Chondrocyte (in vitro differentiated cells): ENCODE results near the gene CAMK2B. TPM values are rescaled to one million over a fixed set of nuclear protein-coding genes. Genes with fewer than 3 reads are reported as not detected.
A peak's percentile ranks its signal among the peaks of the same experiment; 100 is the strongest.

Experiments
- DNase-seq: peaks from one replicate; pipeline ENCODE4 v3.0.0; 2021; ENCODE audit warnings: mixed read lengths, low spot score
- H3K27ac Mint-ChIP-seq: one replicate; pipeline ENCODE4 v1.8.0; 2021; ENCODE audit warnings: mild to moderate bottlenecking, moderate library complexity, mixed read lengths; ENCODE audit not compliant: unreplicated experiment
- H3K27me3 Mint-ChIP-seq: 2 replicates; pipeline ENCODE4 v1.8.0; 2021; ENCODE audit warnings: low read depth, mixed read lengths
- H3K36me3 Mint-ChIP-seq: 2 replicates; pipeline ENCODE4 v1.8.0; 2021; ENCODE audit warnings: low read depth, mixed read lengths
- H3K4me1 Mint-ChIP-seq: 2 replicates; pipeline ENCODE4 v1.8.0; 2021; ENCODE audit warnings: low read depth, mild to moderate bottlenecking, mixed read lengths
- H3K4me3 Mint-ChIP-seq: one replicate; pipeline ENCODE4 v1.8.0; 2021; ENCODE audit warnings: mild to moderate bottlenecking, moderate library complexity, mixed read lengths; ENCODE audit not compliant: unreplicated experiment
- H3K9me3 Mint-ChIP-seq: 2 replicates; pipeline ENCODE4 v1.8.0; 2021; ENCODE audit warnings: low read depth, mixed read lengths
- total RNA-seq: library from RNA; stranded (reverse); gene quantifications from 3 replicates; pipeline ENCODE4 v1.2.1, GENCODE V29; 2021
- TF ChIP-seq, protein P1 (sequence below): fragments of 200-600 bp; sonication (generic); IDR thresholded peaks from 2 replicates; pipeline ENCODE4 v1.5.0; 2021; ENCODE audit warnings: antibody characterized with exemption, mild to moderate bottlenecking, moderate library complexity

Gene CAMK2B
- total RNA-seq, 1 donor from 2014 or later = 0.27 TPM

- no peak overlapping the region for H3K27ac Mint-ChIP-seq
- DNase-seq = no peak
- no peak overlapping the region for H3K4me3 Mint-ChIP-seq
- TF ChIP-seq, protein P1, sequence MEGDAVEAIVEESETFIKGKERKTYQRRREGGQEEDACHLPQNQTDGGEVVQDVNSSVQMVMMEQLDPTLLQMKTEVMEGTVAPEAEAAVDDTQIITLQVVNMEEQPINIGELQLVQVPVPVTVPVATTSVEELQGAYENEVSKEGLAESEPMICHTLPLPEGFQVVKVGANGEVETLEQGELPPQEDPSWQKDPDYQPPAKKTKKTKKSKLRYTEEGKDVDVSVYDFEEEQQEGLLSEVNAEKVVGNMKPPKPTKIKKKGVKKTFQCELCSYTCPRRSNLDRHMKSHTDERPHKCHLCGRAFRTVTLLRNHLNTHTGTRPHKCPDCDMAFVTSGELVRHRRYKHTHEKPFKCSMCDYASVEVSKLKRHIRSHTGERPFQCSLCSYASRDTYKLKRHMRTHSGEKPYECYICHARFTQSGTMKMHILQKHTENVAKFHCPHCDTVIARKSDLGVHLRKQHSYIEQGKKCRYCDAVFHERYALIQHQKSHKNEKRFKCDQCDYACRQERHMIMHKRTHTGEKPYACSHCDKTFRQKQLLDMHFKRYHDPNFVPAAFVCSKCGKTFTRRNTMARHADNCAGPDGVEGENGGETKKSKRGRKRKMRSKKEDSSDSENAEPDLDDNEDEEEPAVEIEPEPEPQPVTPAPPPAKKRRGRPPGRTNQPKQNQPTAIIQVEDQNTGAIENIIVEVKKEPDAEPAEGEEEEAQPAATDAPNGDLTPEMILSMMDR = no peak
- peaks cover 2% of the 10 kb centered on the region for H3K36me3 Mint-ChIP-seq
- peaks cover 15% of the 10 kb centered on the region for H3K4me1 Mint-ChIP-seq
- no peaks in the 10 kb centered on the region for H3K9me3 Mint-ChIP-seq
- H3K27me3 Mint-ChIP-seq = peaks cover 15% of the 10 kb centered on the region
These were observed 4.9 kb upstream of the CAMK2B start for GRCh38 chr7:44330331-44330730.

DNA sequence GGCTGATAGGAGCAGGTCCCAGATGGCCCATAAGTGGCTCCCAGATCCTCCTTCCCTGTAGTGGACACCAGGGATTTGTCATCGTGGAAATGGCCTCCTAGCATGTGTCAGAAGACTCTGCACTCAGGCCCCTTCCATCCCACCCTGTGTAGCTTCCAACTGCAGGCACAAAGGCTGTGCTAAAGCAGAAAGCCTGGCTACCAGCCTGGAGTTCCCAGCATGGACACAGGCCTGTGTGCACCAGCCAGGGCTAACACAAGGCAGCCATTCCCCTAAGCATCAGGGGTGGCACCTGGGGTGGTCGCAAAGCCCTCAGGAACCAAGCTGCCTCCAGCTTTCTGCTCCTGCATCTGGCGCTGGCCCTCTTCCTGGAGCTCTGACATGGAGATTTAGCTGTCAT, 4.5 kb upstream of the CAMK2B start:
- H3K27ac Mint-ChIP-seq = no peak overlapping the region
- H3K4me3 Mint-ChIP-seq = no peak overlapping the region
- DNase-seq = no peak
- TF ChIP-seq, protein P1 = no peak
- H3K4me1 Mint-ChIP-seq = peaks cover 15% of the 10 kb centered on the region
- H3K9me3 Mint-ChIP-seq = no peaks in the 10 kb centered on the region
- H3K36me3 Mint-ChIP-seq = peaks cover 2% of the 10 kb centered on the region
- H3K27me3 Mint-ChIP-seq = peaks cover 15% of the 10 kb centered on the region

- Mint-ChIP-seq H3K4me1 (peaks cover 16% of the 10 kb centered on the region), H3K36me3 (peaks cover 2% of the 10 kb centered on the region), H3K27ac (no peak overlapping the region), H3K4me3 (no peak overlapping the region), H3K27me3 (peaks cover 20% of the 10 kb centered on the region), H3K9me3 (no peaks in the 10 kb centered on the region)
- TF ChIP-seq, protein P1 = no peak
- DNase-seq = no peak
These were observed 3.7 kb upstream of the CAMK2B start for GRCh38 chr7:44329081-44329480.

DNA sequence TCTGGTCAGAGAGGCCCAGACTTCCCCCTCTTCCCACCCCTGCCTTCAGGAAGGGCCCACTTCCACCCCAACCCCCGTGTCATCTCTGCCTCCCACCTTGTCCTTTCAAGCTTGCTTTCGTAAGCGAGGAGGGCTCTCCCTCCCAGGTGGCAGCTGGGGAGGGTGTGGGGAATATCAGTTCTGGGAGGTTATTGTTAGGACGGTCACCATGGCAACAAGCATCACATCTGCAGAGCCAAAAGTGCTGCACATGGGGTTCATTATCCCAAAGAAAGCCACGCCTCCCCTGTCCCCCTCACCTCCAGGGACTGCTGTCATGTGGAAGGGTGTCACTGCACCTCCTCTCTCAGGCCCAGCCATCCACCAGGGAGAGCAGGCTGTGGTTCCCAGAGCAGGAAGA, 2.6 kb upstream of the CAMK2B start:
- Mint-ChIP-seq H3K9me3 (no peaks in the 10 kb centered on the region), H3K27ac (no peak overlapping the region), H3K27me3 (peaks cover 30% of the 10 kb centered on the region), H3K36me3 (peaks cover 2% of the 10 kb centered on the region), H3K4me3 (no peak overlapping the region), H3K4me1 (peaks cover 7% of the 10 kb centered on the region)
- DNase-seq = no peak
- TF ChIP-seq, protein P1 = no peak

- TF ChIP-seq, protein P1 = no peak
- no peaks in the 10 kb centered on the region for H3K9me3 Mint-ChIP-seq
- peaks cover 2% of the 10 kb centered on the region for H3K36me3 Mint-ChIP-seq
- peak overlapping the region; percentile 4 for H3K4me3 Mint-ChIP-seq
- DNase-seq = no peak
- H3K4me1 Mint-ChIP-seq = peaks cover 7% of the 10 kb centered on the region
- no peak overlapping the region for H3K27ac Mint-ChIP-seq
- peaks cover 30% of the 10 kb centered on the region for H3K27me3 Mint-ChIP-seq
These were observed 1.1 kb upstream of the CAMK2B start for GRCh38 chr7:44326261-44327125.
